HG03520 (cell line): ENCODE data around the gene MEIS1.

Experiments
- ATAC-seq: cut with Tn5 transposase; IDR thresholded peaks from one replicate; pipeline ENCODE4 v1.9.1; 2021; ENCODE audit warnings: mild to moderate bottlenecking, moderate library complexity; ENCODE audit not compliant: unreplicated experiment

MEIS1 gene

GRCh38 chr2:66443186-66443978 is 8.5 kb downstream of the MEIS1 start:
- no peak for ATAC-seq

- no peak for ATAC-seq
These were observed 9.3 kb downstream of the MEIS1 start for GRCh38 chr2:66443979-66444861.

GRCh38 chr2:66445076-66445924 is 10.4 kb downstream of the MEIS1 start:
- ATAC-seq = no peak

- no peak for ATAC-seq
These were observed 11.3 kb downstream of the MEIS1 start for GRCh38 chr2:66445925-66446871.

- no peak for ATAC-seq
These were observed 12.0 kb downstream of the MEIS1 start for GRCh38 chr2:66446941-66447340.

GRCh38 chr2:66447677-66448076 is 12.8 kb downstream of the MEIS1 start:
- ATAC-seq = no peak

GRCh38 chr2:66448136-66448991 is 13.4 kb downstream of the MEIS1 start:
- ATAC-seq = no peak

- no peak for ATAC-seq
These were observed 17.3 kb downstream of the MEIS1 start for GRCh38 chr2:66452214-66452613.

GRCh38 chr2:66452917-66453316 is 18.0 kb downstream of the MEIS1 start:
- no peak for ATAC-seq

GRCh38 chr2:66455490-66455889 is 20.6 kb downstream of the MEIS1 start:
- no peak for ATAC-seq

GRCh38 chr2:66456183-66457041 is 21.5 kb downstream of the MEIS1 start:
- ATAC-seq = no peak

GRCh38 chr2:66457545-66457944 is 22.6 kb downstream of the MEIS1 start:
- no peak for ATAC-seq

GRCh38 chr2:66460031-66460430 is 25.1 kb downstream of the MEIS1 start:
- no peak for ATAC-seq

- no peak for ATAC-seq
These were observed 26.2 kb downstream of the MEIS1 start for GRCh38 chr2:66461001-66461663.

- ATAC-seq = no peak
These were observed 27.0 kb downstream of the MEIS1 start for GRCh38 chr2:66461664-66462500.

GRCh38 chr2:66462501-66462825 is 27.5 kb downstream of the MEIS1 start:
- no peak for ATAC-seq

GRCh38 chr2:66463206-66463755 is 28.4 kb downstream of the MEIS1 start:
- ATAC-seq = no peak
